ENCODE results near the gene CAPN2. TPM values are rescaled to one million over a fixed set of nuclear protein-coding genes. Genes with fewer than 3 reads are reported as not detected.
"Not testable (repeated sequence)": the region's sequence is repeated elsewhere in the genome, so short reads cannot be mapped to it uniquely, and the experiment has no call there.

Gene CAPN2
- total RNA-seq, 1 donor from 2014 or later: 184 TPM

- DNase-seq (ENCODE audit: low spot score): no peak
- Mint-ChIP-seq H3K4me3 (ENCODE audit: unreplicated experiment) (peak overlapping the region; percentile 44), H3K4me1 (ENCODE audit: unreplicated experiment) (peaks cover 46% of the 10 kb centered on the region), H3K27me3 (ENCODE audit: unreplicated experiment) (peaks cover 12% of the 10 kb centered on the region), H3K27ac (ENCODE audit: unreplicated experiment) (no peak overlapping the region), H3K36me3 (ENCODE audit: low read depth, unreplicated experiment) (peaks cover 55% of the 10 kb centered on the region), H3K9me3 (ENCODE audit: unreplicated experiment) (no peaks in the 10 kb centered on the region)
- TF ChIP-seq CTCF (IDR thresholded peaks at IDR 0.05; ENCODE audit: unreplicated experiment): no peak
Measured at GRCh38 chr1:223731133-223731770, 18.9 kb downstream of the CAPN2 start.

- Mint-ChIP-seq H3K27ac (ENCODE audit: unreplicated experiment) (no peak overlapping the region), H3K4me1 (ENCODE audit: unreplicated experiment) (peaks cover 32% of the 10 kb centered on the region), H3K27me3 (ENCODE audit: unreplicated experiment) (peaks cover 4% of the 10 kb centered on the region), H3K9me3 (ENCODE audit: unreplicated experiment) (no peaks in the 10 kb centered on the region), H3K4me3 (ENCODE audit: unreplicated experiment) (no peak overlapping the region), H3K36me3 (ENCODE audit: low read depth, unreplicated experiment) (peaks cover 44% of the 10 kb centered on the region)
- DNase-seq (ENCODE audit: low spot score): no peak
- no peak for TF ChIP-seq CTCF (IDR thresholded peaks at IDR 0.05; ENCODE audit: unreplicated experiment)
Measured at GRCh38 chr1:223732993-223733798, 20.9 kb downstream of the CAPN2 start.

- Mint-ChIP-seq H3K36me3 (ENCODE audit: low read depth, unreplicated experiment) (peaks cover 41% of the 10 kb centered on the region), H3K27ac (ENCODE audit: unreplicated experiment) (no peak overlapping the region), H3K4me1 (ENCODE audit: unreplicated experiment) (peaks cover 31% of the 10 kb centered on the region), H3K9me3 (ENCODE audit: unreplicated experiment) (no peaks in the 10 kb centered on the region), H3K27me3 (ENCODE audit: unreplicated experiment) (peaks cover 4% of the 10 kb centered on the region), H3K4me3 (ENCODE audit: unreplicated experiment) (no peak overlapping the region)
- no peak for TF ChIP-seq CTCF (IDR thresholded peaks at IDR 0.05; ENCODE audit: unreplicated experiment)
- DNase-seq (ENCODE audit: low spot score): no peak
Measured at GRCh38 chr1:223733898-223734852, 21.8 kb downstream of the CAPN2 start.

- DNase-seq (ENCODE audit: low spot score); H3K27me3 Mint-ChIP-seq (ENCODE audit: unreplicated experiment); H3K9me3 Mint-ChIP-seq (ENCODE audit: unreplicated experiment); H3K27ac Mint-ChIP-seq (ENCODE audit: unreplicated experiment): not testable (repeated sequence)
- H3K36me3 Mint-ChIP-seq (ENCODE audit: low read depth, unreplicated experiment): peaks cover 30% of the 10 kb centered on the region
- peaks cover 28% of the 10 kb centered on the region for H3K4me1 Mint-ChIP-seq (ENCODE audit: unreplicated experiment)
- peak overlapping the region; percentile 56 for H3K4me3 Mint-ChIP-seq (ENCODE audit: unreplicated experiment)
Measured at GRCh38 chr1:223736638-223737037, 24.3 kb downstream of the CAPN2 start.

- Mint-ChIP-seq H3K9me3 (ENCODE audit: unreplicated experiment) (no peaks in the 10 kb centered on the region), H3K27ac (ENCODE audit: unreplicated experiment) (no peak overlapping the region), H3K36me3 (ENCODE audit: low read depth, unreplicated experiment) (peaks cover 24% of the 10 kb centered on the region), H3K4me1 (ENCODE audit: unreplicated experiment) (peaks cover 24% of the 10 kb centered on the region), H3K27me3 (ENCODE audit: unreplicated experiment) (peaks cover 2% of the 10 kb centered on the region), H3K4me3 (ENCODE audit: unreplicated experiment) (no peak overlapping the region)
- DNase-seq (ENCODE audit: low spot score): no peak
- TF ChIP-seq CTCF (IDR thresholded peaks at IDR 0.05; ENCODE audit: unreplicated experiment): no peak
Measured at GRCh38 chr1:223737342-223737741, 25.0 kb downstream of the CAPN2 start.
